Measurements from ENCODE around the gene DNAAF8. TPM values are rescaled to one million over a fixed set of nuclear protein-coding genes. Genes with fewer than 3 reads are reported as not detected.

The DNAAF8 gene
- total RNA-seq, 1 experiment from 2014 or later = 0.39 TPM

- Histone ChIP-seq H3T11ph (ENCODE audit: low read length) (no peak overlapping the region), H2BK15ac (ENCODE audit: low read depth, low read length) (no peak overlapping the region), H3K79me2 (ENCODE audit: insufficient read depth, low read length) (no peaks in the 10 kb centered on the region), H3K4me1 (ENCODE audit: insufficient read depth, low read length) (peaks cover 1% of the 10 kb centered on the region; the same call in 1 of the 2 replicates), H3K14ac (ENCODE audit: insufficient read depth, low read length) (no peak overlapping the region), H3K23me2 (ENCODE audit: insufficient read length, low read depth, low read length, poor library complexity, severe bottlenecking) (no peaks in the 10 kb centered on the region), H2AFZ (ENCODE audit: low read length) (no peak overlapping the region), H4K8ac (replicated peaks; ENCODE audit: insufficient read length, low read depth, low read length) (no peak overlapping the region), H2BK5ac (ENCODE audit: insufficient read length, low read length) (no peak overlapping the region), H2AK5ac (ENCODE audit: insufficient read length, low read length) (no peak overlapping the region), H2BK120ac (ENCODE audit: low read depth, low read length, poor library complexity, severe bottlenecking) (no peak overlapping the region), H3K4me2 (ENCODE audit: insufficient read depth, insufficient read length, low read length) (no peak overlapping the region), H3K56ac (ENCODE audit: insufficient read length, low read depth, low read length) (no peak overlapping the region), H4K5ac (ENCODE audit: insufficient read length, low read depth, low read length) (no peak overlapping the region), H3K18ac (ENCODE audit: insufficient read length, low read depth, low read length) (no peak overlapping the region), H3K9ac (ENCODE audit: extremely low read depth, insufficient read length, low read length) (no peak overlapping the region), H3K4ac (ENCODE audit: low read depth, low read length) (no peak overlapping the region), H3K23ac (ENCODE audit: insufficient read length, low read depth, low read length) (no peak overlapping the region), H4K91ac (ENCODE audit: insufficient read length, low read depth, low read length) (no peak overlapping the region), H3K9me3 (ENCODE audit: control insufficient read depth, low read depth, low read length) (no peaks in the 10 kb centered on the region), H4K20me1 (ENCODE audit: control insufficient read depth, insufficient read depth, insufficient read length) (no peaks in the 10 kb centered on the region), H2BK12ac (ENCODE audit: insufficient read length, low read depth, low read length) (no peak overlapping the region), H2BK20ac (ENCODE audit: low read depth, low read length, poor library complexity, severe bottlenecking) (no peak overlapping the region), H3K79me1 (ENCODE audit: insufficient read depth, low read depth, low read length, poor library complexity, severe bottlenecking) (no peaks in the 10 kb centered on the region), H3K27me3 (ENCODE audit: insufficient read depth, low read length) (no peaks in the 10 kb centered on the region), H3K27ac (ENCODE audit: insufficient read length, low read depth, low read length) (no peak overlapping the region)
- DNase-seq = no peak
- Mint-ChIP-seq H3K4me3 (no peak overlapping the region), H3K27me3 (ENCODE audit: low read depth) (no peaks in the 10 kb centered on the region; the same call in 1 of the 2 replicates), H3K9me3 (no peaks in the 10 kb centered on the region), H3K27ac (no peak overlapping the region), H3K4me1 (peaks cover 9% of the 10 kb centered on the region in 2 experiments), H3K36me3 (ENCODE audit: insufficient read depth in 1 of 3, low read depth in 3 of 3) (peaks cover 0 to 5% (median 5%) of the 10 kb centered on the region in 3 experiments; a peak in 5 of 7 replicates)
- TF ChIP-seq, protein P1, sequence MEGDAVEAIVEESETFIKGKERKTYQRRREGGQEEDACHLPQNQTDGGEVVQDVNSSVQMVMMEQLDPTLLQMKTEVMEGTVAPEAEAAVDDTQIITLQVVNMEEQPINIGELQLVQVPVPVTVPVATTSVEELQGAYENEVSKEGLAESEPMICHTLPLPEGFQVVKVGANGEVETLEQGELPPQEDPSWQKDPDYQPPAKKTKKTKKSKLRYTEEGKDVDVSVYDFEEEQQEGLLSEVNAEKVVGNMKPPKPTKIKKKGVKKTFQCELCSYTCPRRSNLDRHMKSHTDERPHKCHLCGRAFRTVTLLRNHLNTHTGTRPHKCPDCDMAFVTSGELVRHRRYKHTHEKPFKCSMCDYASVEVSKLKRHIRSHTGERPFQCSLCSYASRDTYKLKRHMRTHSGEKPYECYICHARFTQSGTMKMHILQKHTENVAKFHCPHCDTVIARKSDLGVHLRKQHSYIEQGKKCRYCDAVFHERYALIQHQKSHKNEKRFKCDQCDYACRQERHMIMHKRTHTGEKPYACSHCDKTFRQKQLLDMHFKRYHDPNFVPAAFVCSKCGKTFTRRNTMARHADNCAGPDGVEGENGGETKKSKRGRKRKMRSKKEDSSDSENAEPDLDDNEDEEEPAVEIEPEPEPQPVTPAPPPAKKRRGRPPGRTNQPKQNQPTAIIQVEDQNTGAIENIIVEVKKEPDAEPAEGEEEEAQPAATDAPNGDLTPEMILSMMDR (conservative IDR thresholded peaks at IDR 0.05) = no peak
- WGBS (ENCODE audit: extremely low coverage, insufficient read length, low lambda C conversion rate) = no CpG with 5 or more reads among the region's 13 CpGs
Measured at GRCh38 chr16:4792951-4793513, 58.7 kb downstream of the DNAAF8 start.
